HG03342 (cell line): ENCODE measurements around the gene DEAF1.
"Not testable (repeated sequence)": the region's sequence is repeated elsewhere in the genome, so short reads cannot be mapped to it uniquely, and the experiment has no call there.

Experiments used
- ATAC-seq: cut with Tn5 transposase; IDR thresholded peaks from one replicate; pipeline ENCODE4 v1.9.1; 2021; ENCODE audit warnings: mild to moderate bottlenecking, moderate library complexity; ENCODE audit not compliant: unreplicated experiment

Gene DEAF1

GRCh38 chr11:701741-702461 is 6.9 kb upstream of the DEAF1 start:
- no peak for ATAC-seq

- no peak for ATAC-seq
These were observed 4.7 kb upstream of the DEAF1 start for GRCh38 chr11:699753-700152.

- no peak for ATAC-seq
These were observed 4.1 kb upstream of the DEAF1 start for GRCh38 chr11:699116-699508.

- no peak for ATAC-seq
These were observed 3.6 kb upstream of the DEAF1 start for GRCh38 chr11:698493-699115.

GRCh38 chr11:697811-698311 is 2.8 kb upstream of the DEAF1 start:
- ATAC-seq = no peak

GRCh38 chr11:696955-697491 is 2.0 kb upstream of the DEAF1 start:
- no peak for ATAC-seq

GRCh38 chr11:695538-696248 is 671 bp upstream of the DEAF1 start, which contains the start of gene TMEM80:
TSS of gene TMEM80 (plus strand) at chr11:695816. CDS start at chr11:695828, 12 bp downstream.
- peak; percentile 57 for ATAC-seq

GRCh38 chr11:695288-695537 is 191 bp upstream of the DEAF1 start:
- ATAC-seq = no peak

- ATAC-seq = no peak
These were observed 997 bp downstream of the DEAF1 start for GRCh38 chr11:693887-694562.

GRCh38 chr11:693415-693831 is 1.6 kb downstream of the DEAF1 start:
- no peak for ATAC-seq

GRCh38 chr11:692824-693414 is 2.1 kb downstream of the DEAF1 start:
- no peak for ATAC-seq

- ATAC-seq = no peak
These were observed 3.1 kb downstream of the DEAF1 start for GRCh38 chr11:691710-692590.

GRCh38 chr11:690738-691633 is 4.0 kb downstream of the DEAF1 start:
- no peak for ATAC-seq

GRCh38 chr11:690244-690643 is 4.8 kb downstream of the DEAF1 start:
- ATAC-seq = not testable (repeated sequence)

- ATAC-seq = no peak
These were observed 5.4 kb downstream of the DEAF1 start for GRCh38 chr11:689625-690024.

GRCh38 chr11:688681-689080 is 6.3 kb downstream of the DEAF1 start:
- no peak for ATAC-seq

- ATAC-seq = no peak
These were observed 7.3 kb downstream of the DEAF1 start for GRCh38 chr11:687751-688150.

GRCh38 chr11:686451-687243 is 8.4 kb downstream of the DEAF1 start:
- no peak for ATAC-seq
